Measurements from ENCODE around the gene FAAP100. TPM values are rescaled to one million over a fixed set of nuclear protein-coding genes. Genes with fewer than 3 reads are reported as not detected.
A peak's percentile ranks its signal among the peaks of the same experiment; 100 is the strongest.

The FAAP100 gene
- polyA plus RNA-seq, 1 donor from 2014 or later, result 56.3 TPM

- no peak overlapping the region for H3K4me2 ChIP-seq (ENCODE audit: low read length)
- TF ChIP-seq POLR2AphosphoS5 (IDR thresholded peaks at IDR 0.05) (no peak), TAF1 (IDR thresholded peaks at IDR 0.05; ENCODE audit: low read depth) (no peak), REST (IDR thresholded peaks at IDR 0.05; ENCODE audit: borderline replicate concordance) (no peak), EP300 (conservative IDR thresholded peaks at IDR 0.05; ENCODE audit: poor library complexity, severe bottlenecking) (no peak), RAD21 (conservative IDR thresholded peaks at IDR 0.05) (no peak), MXI1 (conservative IDR thresholded peaks at IDR 0.05; ENCODE audit: poor library complexity, severe bottlenecking) (no peak), SMC3 (conservative IDR thresholded peaks at IDR 0.05; ENCODE audit: poor library complexity) (no peak), EZH2 (IDR thresholded peaks at IDR 0.05; ENCODE audit: borderline replicate concordance, insufficient read depth, low read length, poor library complexity, severe bottlenecking) (no peak), CTCF (IDR thresholded peaks at IDR 0.05; ENCODE audit: poor library complexity, severe bottlenecking) (no peak)
- H3K79me2 ChIP-seq (replicated peaks; ENCODE audit: insufficient read depth, low read length), result peaks cover 8% of the 10 kb centered on the region
- no peaks in the 10 kb centered on the region for H3K36me3 ChIP-seq (ENCODE audit: insufficient read depth, low read length)
- H3K4me3 ChIP-seq (ENCODE audit: low read length), result no peak overlapping the region
- H4K20me1 ChIP-seq (ENCODE audit: insufficient read depth), result no peaks in the 10 kb centered on the region
- no peak overlapping the region for H3K9ac ChIP-seq (ENCODE audit: low read length)
- no peak overlapping the region for H2AFZ ChIP-seq (ENCODE audit: low read depth, low read length)
- H3K27me3 ChIP-seq (ENCODE audit: insufficient read depth, low read depth, low read length), result peaks cover 3% of the 10 kb centered on the region
- no peaks in the 10 kb centered on the region for H3K9me3 ChIP-seq (ENCODE audit: low read length)
- H3F3A ChIP-seq (ENCODE audit: insufficient read depth, low read length, poor library complexity, severe bottlenecking), result no peaks in the 10 kb centered on the region
- H3K27ac ChIP-seq (ENCODE audit: low read length), result no peak overlapping the region
- no peaks in the 10 kb centered on the region for H3K9me2 ChIP-seq (ENCODE audit: insufficient read depth, low read length)
Observed at GRCh38 chr17:81556175-81556691, 4.1 kb upstream of the FAAP100 start.

- Histone ChIP-seq H2AFZ (ENCODE audit: low read depth, low read length) (no peak overlapping the region), H3K4me3 (ENCODE audit: low read length) (peak overlapping the region; percentile 99), H3F3A (ENCODE audit: insufficient read depth, low read length, poor library complexity, severe bottlenecking) (no peaks in the 10 kb centered on the region), H3K9me2 (ENCODE audit: insufficient read depth, low read length) (no peaks in the 10 kb centered on the region), H4K20me1 (ENCODE audit: insufficient read depth) (no peaks in the 10 kb centered on the region), H3K79me2 (replicated peaks; ENCODE audit: insufficient read depth, low read length) (peaks cover 13% of the 10 kb centered on the region), H3K9me3 (ENCODE audit: low read length) (no peaks in the 10 kb centered on the region), H3K36me3 (ENCODE audit: insufficient read depth, low read length) (no peaks in the 10 kb centered on the region), H3K27ac (ENCODE audit: low read length) (peak overlapping the region; percentile 83), H3K9ac (ENCODE audit: low read length) (peak overlapping the region; percentile 92), H3K4me2 (ENCODE audit: low read length) (peak overlapping the region; percentile 87), H3K27me3 (ENCODE audit: insufficient read depth, low read depth, low read length) (peaks cover 3% of the 10 kb centered on the region)
- TF ChIP-seq POLR2AphosphoS5 (IDR thresholded peaks at IDR 0.05) (no peak), SMC3 (conservative IDR thresholded peaks at IDR 0.05; ENCODE audit: poor library complexity) (no peak), TAF1 (IDR thresholded peaks at IDR 0.05; ENCODE audit: low read depth) (no peak), EP300 (conservative IDR thresholded peaks at IDR 0.05; ENCODE audit: poor library complexity, severe bottlenecking) (no peak), RAD21 (conservative IDR thresholded peaks at IDR 0.05) (no peak)
Observed at GRCh38 chr17:81553616-81554181, 1.5 kb upstream of the FAAP100 start.
